A549 (cell line): ENCODE results near the gene PPP3CA. TPM values are rescaled to one million over a fixed set of nuclear protein-coding genes. Genes with fewer than 3 reads are reported as not detected.

ENCODE experiments used
- ATAC-seq, 2 experiments: fragments of 200-7000 bp in 1 of 2; fragments of >200 bp in 1 of 2; cut with Nextera tagmentation in 1 of 2; cut with Tn5 transposase in 1 of 2; 3 replicates each; pipeline versions ENCODE4 v1.8.0 to v1.9.1; 2018 to 2020; ENCODE audit warnings: mild to moderate bottlenecking in 1 of 2, moderate library complexity in 1 of 2
- CTCF ChIA-PET: fragments of 300-600 bp; sonication (Branson Sonifier 250); formaldehyde crosslinking; extraction: SDS; loops from one replicate; lab custom pipeline; 2021; ENCODE audit warnings: antibody characterized with exemption, inconsistent platforms; lab: Yijun Ruan, JAX
- POLR2A ChIA-PET: fragments of 350-600 bp; formaldehyde crosslinking; extraction: SDS; loops from one replicate; lab custom pipeline; 2021; ENCODE audit warnings: antibody characterized with exemption, inconsistent platforms; lab: Yijun Ruan, JAX
- DNase-seq, 2 experiments: peaks; one replicate each; pipeline versions ENCODE4 v3.0.0 to v3.0.0-alpha.2; 2011 to 2016; ENCODE audit warnings: low read depth in 1 of 2, low spot score in 1 of 2
- FAIRE-seq: peaks from 2 replicates; lab custom pipeline; 2011; peaks lifted over from hg19 to GRCh38; lab: Jason Lieb, UNC
- H3K27ac ChIP-seq, 2 experiments: fragments of >200 bp; sonication (Bioruptor Twin); formaldehyde crosslinking; 3 replicates each; pipeline ENCODE4 v1.5.1; 2016 to 2017
- H3K4me1 ChIP-seq: fragments of >200 bp; sonication (Bioruptor Twin); formaldehyde crosslinking; 3 replicates; pipeline ENCODE4 v1.6.1; 2016
- H3K4me2 ChIP-seq: fragments of >200 bp; sonication (Bioruptor Twin); formaldehyde crosslinking; 3 replicates; pipeline ENCODE4 v1.6.1; 2016
- H3K4me3 ChIP-seq: fragments of >200 bp; sonication (Bioruptor Twin); formaldehyde crosslinking; 3 replicates; pipeline ENCODE4 v1.5.1; 2016
- H3K9me3 ChIP-seq: fragments of >200 bp; sonication (Bioruptor Twin); formaldehyde crosslinking; 3 replicates; pipeline ENCODE4 v1.6.1; 2016
- CBX8 ChIP-seq: fragments of 200-600 bp; sonication (generic); IDR thresholded peaks from 2 replicates; pipeline ENCODE4 v1.6.1; 2016
- CHD4 ChIP-seq: fragments of 200-600 bp; sonication (generic); IDR thresholded peaks from 2 replicates; pipeline ENCODE4 v1.6.1; 2016; ENCODE audit warnings: antibody characterized with exemption, mild to moderate bottlenecking, borderline replicate concordance
- EHF ChIP-seq: fragments of 250-450 bp; sonication (Bioruptor Pico); IDR thresholded peaks from 2 replicates; pipeline ENCODE4 v1.5.0; 2020; ENCODE audit warnings: mild to moderate bottlenecking
- FOSB ChIP-seq: fragments of 250-450 bp; sonication (Bioruptor Pico); IDR thresholded peaks from 2 replicates; pipeline ENCODE4 v1.5.0; 2020; ENCODE audit warnings: mild to moderate bottlenecking, moderate library complexity
- FOSL2 ChIP-seq, 2 experiments: fragments of 450-650 bp in 1 of 2; fragments of >200 bp in 1 of 2; sonication (Bioruptor Twin) in 1 of 2; formaldehyde crosslinking; IDR thresholded peaks; 2 replicates each; pipeline versions ENCODE4 v1.5.0 to v1.6.1; 2016 to 2020; ENCODE audit warnings: mild to moderate bottlenecking in 1 of 2, moderate library complexity in 1 of 2
- FOXS1 ChIP-seq: fragments of 250-450 bp; sonication (Bioruptor Pico); IDR thresholded peaks from 2 replicates; pipeline ENCODE4 v1.5.0; 2020; ENCODE audit warnings: mild to moderate bottlenecking, moderate library complexity
- HDAC2 ChIP-seq: fragments of 200-600 bp; sonication (generic); IDR thresholded peaks from 2 replicates; pipeline ENCODE4 v1.6.1; 2016
- HOXB13 ChIP-seq: fragments of 250-450 bp; sonication (Bioruptor Pico); IDR thresholded peaks from 2 replicates; pipeline ENCODE4 v1.5.0; 2020; ENCODE audit warnings: low read depth, mild to moderate bottlenecking, moderate library complexity
- HOXB5 ChIP-seq: fragments of 250-450 bp; sonication (Bioruptor Pico); IDR thresholded peaks from 2 replicates; pipeline ENCODE4 v1.5.0; 2020; ENCODE audit warnings: mild to moderate bottlenecking, moderate library complexity
- JUN ChIP-seq, 2 experiments: fragments of >200 bp; sonication (Bioruptor Twin); formaldehyde crosslinking; IDR thresholded peaks; 2 replicates in 1 of 2; 3 replicates in 1 of 2; pipeline ENCODE4 v1.6.1; 2016 to 2017
- JUNB ChIP-seq: fragments of >200 bp; sonication (Bioruptor Twin); formaldehyde crosslinking; IDR thresholded peaks from 2 replicates; pipeline ENCODE4 v1.6.1; 2016
- KDM5A ChIP-seq: fragments of 200-600 bp; sonication (generic); IDR thresholded peaks from 2 replicates; pipeline ENCODE4 v1.6.1; 2016; ENCODE audit warnings: antibody characterized with exemption, mild to moderate bottlenecking
- MAZ ChIP-seq: fragments of 150-350 bp; IDR thresholded peaks from 2 replicates; pipeline ENCODE4 v1.6.1; 2014; ENCODE audit warnings: antibody characterized with exemption, low read depth, low read length, borderline replicate concordance
- MYC ChIP-seq: IDR thresholded peaks from 2 replicates; pipeline ENCODE4 v1.6.1; 2012; ENCODE audit warnings: mild to moderate bottlenecking, inconsistent platforms, low read length, improper control_type of control experiment, borderline replicate concordance
- NFE2L2 ChIP-seq: fragments of 150-350 bp; conservative IDR thresholded peaks from 2 replicates; pipeline ENCODE4 v1.6.1; 2014; ENCODE audit warnings: low read length
- NPAS2 ChIP-seq: fragments of 250-450 bp; sonication (Bioruptor Pico); IDR thresholded peaks from 2 replicates; pipeline ENCODE4 v1.8.0; 2022; ENCODE audit warnings: mild to moderate bottlenecking, moderate library complexity, borderline replicate concordance
- PHF8 ChIP-seq: fragments of 200-600 bp; sonication (generic); IDR thresholded peaks from 2 replicates; pipeline ENCODE4 v1.6.1; 2016; ENCODE audit warnings: low read depth, mild to moderate bottlenecking, antibody characterized with exemption, moderate library complexity, borderline replicate concordance
- POLR2A ChIP-seq: IDR thresholded peaks from 2 replicates; pipeline ENCODE4 v1.6.1; 2012; ENCODE audit warnings: mild to moderate bottlenecking, low read length
- RAD21 ChIP-seq, 2 experiments: fragments of >200 bp in 1 of 2; sonication (Bioruptor Twin) in 1 of 2; formaldehyde crosslinking in 1 of 2; IDR thresholded peaks in 1 of 2; conservative IDR thresholded peaks in 1 of 2; 2 replicates in 1 of 2; 3 replicates in 1 of 2; pipeline ENCODE4 v1.6.1; 2012 to 2018; ENCODE audit warnings: inconsistent platforms in 1 of 2
- RNF2 ChIP-seq: fragments of 200-600 bp; sonication (generic); IDR thresholded peaks from 2 replicates; pipeline ENCODE4 v1.6.1; 2016; ENCODE audit warnings: low read depth, mild to moderate bottlenecking, antibody characterized with exemption, moderate library complexity, borderline replicate concordance
- SMC3 ChIP-seq: fragments of >200 bp; sonication (Bioruptor Twin); formaldehyde crosslinking; IDR thresholded peaks from 3 replicates; pipeline ENCODE4 v1.6.1; 2018; ENCODE audit warnings: inconsistent platforms
- TFCP2L1 ChIP-seq: fragments of 250-450 bp; sonication (Bioruptor Pico); IDR thresholded peaks from 2 replicates; pipeline ENCODE4 v1.5.0; 2021; ENCODE audit warnings: mild to moderate bottlenecking
- TP53 ChIP-seq: fragments of 250-450 bp; sonication (Bioruptor Pico); IDR thresholded peaks from 2 replicates; pipeline ENCODE4 v1.5.0; 2021; ENCODE audit warnings: mild to moderate bottlenecking, moderate library complexity
- ZFP36 ChIP-seq: fragments of 450-650 bp; IDR thresholded peaks from 2 replicates; pipeline ENCODE4 v1.6.1; 2014; ENCODE audit warnings: borderline replicate concordance; ENCODE audit not compliant: partially characterized antibody
- ZNF302 ChIP-seq: fragments of 250-450 bp; sonication (Bioruptor Pico); IDR thresholded peaks from 2 replicates; pipeline ENCODE4 v1.9.0; 2021; ENCODE audit warnings: inconsistent platforms, mild to moderate bottlenecking, moderate library complexity
- ZSCAN20 ChIP-seq: fragments of 250-450 bp; sonication (Bioruptor Pico); IDR thresholded peaks from 2 replicates; pipeline ENCODE4 v1.8.0; 2022; ENCODE audit warnings: mild to moderate bottlenecking, moderate library complexity
- WGBS: methylation state at CpG from one replicate; pipeline ENCODE4 v1.1.6; 2017; ENCODE audit errors: missing lambda C conversion rate; 5-methylcytosine and 5-hydroxymethylcytosine counted together
- polyA plus RNA-seq, 4 experiments: library from polyadenylated mRNA; depleted of rRNA in 3 of 4; stranded (reverse); fragments of >200 nt; fragmentation: RNase III in 1 of 4; extraction: RNeasy Plus Mini Kit Qiagen cat#74134 plus additional on column Dnase treatment in 1 of 4; gene quantifications; 2 replicates in 3 of 4; 3 replicates in 1 of 4; pipeline ENCODE4 v1.2.3, GENCODE V29; 2011 to 2017
- TF ChIP-seq, protein P1 (sequence below): fragments of 250-450 bp; sonication (Bioruptor Pico); IDR thresholded peaks from 2 replicates; pipeline ENCODE4 v1.5.0; 2021; ENCODE audit warnings: mild to moderate bottlenecking, moderate library complexity, borderline replicate concordance
- TF ChIP-seq, protein P2 (sequence below): fragments of >200 bp; sonication (Bioruptor Twin); formaldehyde crosslinking; IDR thresholded peaks from 3 replicates; pipeline ENCODE4 v1.6.1; 2016
- TF ChIP-seq, protein P3 (sequence below): fragments of 200-600 bp; sonication (generic); IDR thresholded peaks from 2 replicates; pipeline ENCODE4 v1.6.1; 2016; ENCODE audit warnings: antibody characterized with exemption, mild to moderate bottlenecking, moderate library complexity
- TF ChIP-seq, protein P4 (sequence below): fragments of 150-350 bp; IDR thresholded peaks from 2 replicates; pipeline ENCODE4 v1.6.1; 2014; ENCODE audit warnings: low read depth, mild to moderate bottlenecking, low read length

Gene PPP3CA
- polyA plus RNA-seq, 2 of the 4 experiments (the other 2 are of a cell fraction), result 21.4 to 42.4 TPM

DNA sequence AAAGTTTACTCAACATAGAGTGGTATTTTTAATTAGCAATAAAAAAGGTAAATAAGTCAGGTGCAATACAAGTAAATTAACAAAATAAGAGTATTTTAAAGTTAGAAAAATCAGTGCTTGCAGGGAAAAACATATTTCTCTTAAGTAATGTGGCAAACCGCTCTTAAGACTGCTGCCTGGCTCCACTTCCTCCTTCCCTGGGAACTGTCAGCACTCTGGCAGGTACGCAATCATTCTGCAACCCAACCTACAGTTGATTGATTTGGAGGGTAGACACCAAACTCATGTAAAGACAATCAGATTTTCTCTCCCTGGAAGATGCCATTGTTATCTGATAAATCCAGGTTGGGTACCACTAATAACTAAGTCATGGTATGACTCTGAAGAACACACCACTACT lies 63.9 kb downstream of the PPP3CA start:
- POLR2A ChIA-PET, result no interaction called here
- 88% methylated on average over 2 of the region's 2 CpGs for WGBS
- TF ChIP-seq, protein P1, sequence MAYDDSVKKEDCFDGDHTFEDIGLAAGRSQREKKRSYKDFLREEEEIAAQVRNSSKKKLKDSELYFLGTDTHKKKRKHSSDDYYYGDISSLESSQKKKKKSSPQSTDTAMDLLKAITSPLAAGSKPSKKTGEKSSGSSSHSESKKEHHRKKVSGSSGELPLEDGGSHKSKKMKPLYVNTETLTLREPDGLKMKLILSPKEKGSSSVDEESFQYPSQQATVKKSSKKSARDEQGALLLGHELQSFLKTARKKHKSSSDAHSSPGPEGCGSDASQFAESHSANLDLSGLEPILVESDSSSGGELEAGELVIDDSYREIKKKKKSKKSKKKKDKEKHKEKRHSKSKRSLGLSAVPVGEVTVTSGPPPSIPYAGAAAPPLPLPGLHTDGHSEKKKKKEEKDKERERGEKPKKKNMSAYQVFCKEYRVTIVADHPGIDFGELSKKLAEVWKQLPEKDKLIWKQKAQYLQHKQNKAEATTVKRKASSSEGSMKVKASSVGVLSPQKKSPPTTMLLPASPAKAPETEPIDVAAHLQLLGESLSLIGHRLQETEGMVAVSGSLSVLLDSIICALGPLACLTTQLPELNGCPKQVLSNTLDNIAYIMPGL (CRISPR knock-in tag), result no peak
- TF ChIP-seq, protein P2, sequence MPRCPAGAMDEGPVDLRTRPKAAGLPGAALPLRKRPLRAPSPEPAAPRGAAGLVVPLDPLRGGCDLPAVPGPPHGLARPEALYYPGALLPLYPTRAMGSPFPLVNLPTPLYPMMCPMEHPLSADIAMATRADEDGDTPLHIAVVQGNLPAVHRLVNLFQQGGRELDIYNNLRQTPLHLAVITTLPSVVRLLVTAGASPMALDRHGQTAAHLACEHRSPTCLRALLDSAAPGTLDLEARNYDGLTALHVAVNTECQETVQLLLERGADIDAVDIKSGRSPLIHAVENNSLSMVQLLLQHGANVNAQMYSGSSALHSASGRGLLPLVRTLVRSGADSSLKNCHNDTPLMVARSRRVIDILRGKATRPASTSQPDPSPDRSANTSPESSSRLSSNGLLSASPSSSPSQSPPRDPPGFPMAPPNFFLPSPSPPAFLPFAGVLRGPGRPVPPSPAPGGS, result no peak
- TF ChIP-seq FOXS1 (CRISPR knock-in tag) (no peak), POLR2A (no peak), EHF (CRISPR knock-in tag) (no peak), JUNB (no peak), JUN (IDR thresholded peaks at IDR 0.05) (no peak), MAZ (no peak), CBX8 (no peak), HDAC2 (no peak), RAD21 (conservative IDR thresholded peaks at IDR 0.05 in 1 of 2, IDR thresholded peaks at IDR 0.05 in 1 of 2) (no peak), PHF8 (no peak), TP53 (CRISPR knock-in tag) (no peak), NFE2L2 (no peak), ZSCAN20 (CRISPR knock-in tag) (no peak)
- TF ChIP-seq, protein P3, sequence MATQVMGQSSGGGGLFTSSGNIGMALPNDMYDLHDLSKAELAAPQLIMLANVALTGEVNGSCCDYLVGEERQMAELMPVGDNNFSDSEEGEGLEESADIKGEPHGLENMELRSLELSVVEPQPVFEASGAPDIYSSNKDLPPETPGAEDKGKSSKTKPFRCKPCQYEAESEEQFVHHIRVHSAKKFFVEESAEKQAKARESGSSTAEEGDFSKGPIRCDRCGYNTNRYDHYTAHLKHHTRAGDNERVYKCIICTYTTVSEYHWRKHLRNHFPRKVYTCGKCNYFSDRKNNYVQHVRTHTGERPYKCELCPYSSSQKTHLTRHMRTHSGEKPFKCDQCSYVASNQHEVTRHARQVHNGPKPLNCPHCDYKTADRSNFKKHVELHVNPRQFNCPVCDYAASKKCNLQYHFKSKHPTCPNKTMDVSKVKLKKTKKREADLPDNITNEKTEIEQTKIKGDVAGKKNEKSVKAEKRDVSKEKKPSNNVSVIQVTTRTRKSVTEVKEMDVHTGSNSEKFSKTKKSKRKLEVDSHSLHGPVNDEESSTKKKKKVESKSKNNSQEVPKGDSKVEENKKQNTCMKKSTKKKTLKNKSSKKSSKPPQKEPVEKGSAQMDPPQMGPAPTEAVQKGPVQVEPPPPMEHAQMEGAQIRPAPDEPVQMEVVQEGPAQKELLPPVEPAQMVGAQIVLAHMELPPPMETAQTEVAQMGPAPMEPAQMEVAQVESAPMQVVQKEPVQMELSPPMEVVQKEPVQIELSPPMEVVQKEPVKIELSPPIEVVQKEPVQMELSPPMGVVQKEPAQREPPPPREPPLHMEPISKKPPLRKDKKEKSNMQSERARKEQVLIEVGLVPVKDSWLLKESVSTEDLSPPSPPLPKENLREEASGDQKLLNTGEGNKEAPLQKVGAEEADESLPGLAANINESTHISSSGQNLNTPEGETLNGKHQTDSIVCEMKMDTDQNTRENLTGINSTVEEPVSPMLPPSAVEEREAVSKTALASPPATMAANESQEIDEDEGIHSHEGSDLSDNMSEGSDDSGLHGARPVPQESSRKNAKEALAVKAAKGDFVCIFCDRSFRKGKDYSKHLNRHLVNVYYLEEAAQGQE, result no peak

DNA sequence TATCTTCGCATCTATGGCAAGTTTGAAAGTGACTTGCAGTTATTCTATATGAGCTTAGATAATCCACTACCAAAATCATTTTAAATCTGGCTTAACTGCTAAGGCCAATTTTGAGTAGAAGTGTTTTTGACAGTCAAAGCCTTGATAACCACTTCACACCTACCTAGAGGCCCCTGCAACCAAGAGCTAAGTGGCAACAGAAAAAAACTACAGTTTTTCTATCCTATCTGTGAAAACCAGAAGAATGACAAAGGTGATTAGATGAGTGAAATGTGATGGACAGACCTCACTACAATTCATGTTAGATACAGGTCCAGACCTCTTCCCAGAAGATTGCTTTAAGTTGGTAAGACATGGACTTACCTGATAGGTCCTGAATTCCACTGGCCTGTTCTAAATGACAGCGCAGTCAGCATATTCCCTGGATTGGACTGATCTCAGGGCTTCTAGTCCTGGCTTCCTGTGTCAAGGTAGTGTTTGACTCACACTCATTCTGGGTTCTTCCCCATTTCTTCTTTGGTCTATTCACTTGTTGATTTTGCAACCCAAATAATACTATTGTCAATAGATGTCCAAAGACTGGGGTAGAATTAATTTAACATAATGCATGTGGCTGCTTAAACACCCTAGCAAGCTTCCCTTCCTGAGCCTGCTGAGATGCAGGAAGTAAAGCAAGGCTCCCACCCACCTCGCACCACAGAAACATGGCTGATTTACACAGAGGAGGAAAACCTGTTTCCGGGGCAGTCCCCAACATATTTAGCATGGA lies 65.1 kb downstream of the PPP3CA start:
- no peak for FAIRE-seq
- H3K4me1 ChIP-seq, result peaks cover 61% of the 10 kb centered on the region; the same call in 2 of the 3 replicates
- WGBS, result 91% methylated on average over 4 of the region's 4 CpGs
- CTCF ChIA-PET, result no interaction called here
- DNase-seq, result no peak
- no peaks in the 10 kb centered on the region for H3K9me3 ChIP-seq
- no peak overlapping the region for H3K4me3 ChIP-seq
- no peak overlapping the region; a peak in 1 of 6 replicates for H3K27ac ChIP-seq
- POLR2A ChIA-PET, result no interaction called here
- ATAC-seq, result no peak
- no peak overlapping the region for H3K4me2 ChIP-seq
- TF ChIP-seq TP53 (CRISPR knock-in tag) (no peak), SMC3 (no peak), ZFP36 (no peak), RNF2 (no peak), HOXB13 (CRISPR knock-in tag) (no peak), CBX8 (no peak), NPAS2 (CRISPR knock-in tag) (no peak), NFE2L2 (no peak), ZNF302 (CRISPR knock-in tag) (no peak), TFCP2L1 (no peak), FOSL2 (IDR thresholded peaks at IDR 0.05) (no peak), FOSL2 (CRISPR knock-in tag; IDR thresholded peaks at IDR 0.05) (no peak), CHD4 (no peak), MYC (no peak), KDM5A (no peak), MAZ (no peak), HOXB5 (no peak), FOSB (no peak)
- TF ChIP-seq, protein P4, sequence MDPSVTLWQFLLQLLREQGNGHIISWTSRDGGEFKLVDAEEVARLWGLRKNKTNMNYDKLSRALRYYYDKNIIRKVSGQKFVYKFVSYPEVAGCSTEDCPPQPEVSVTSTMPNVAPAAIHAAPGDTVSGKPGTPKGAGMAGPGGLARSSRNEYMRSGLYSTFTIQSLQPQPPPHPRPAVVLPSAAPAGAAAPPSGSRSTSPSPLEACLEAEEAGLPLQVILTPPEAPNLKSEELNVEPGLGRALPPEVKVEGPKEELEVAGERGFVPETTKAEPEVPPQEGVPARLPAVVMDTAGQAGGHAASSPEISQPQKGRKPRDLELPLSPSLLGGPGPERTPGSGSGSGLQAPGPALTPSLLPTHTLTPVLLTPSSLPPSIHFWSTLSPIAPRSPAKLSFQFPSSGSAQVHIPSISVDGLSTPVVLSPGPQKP, result no peak

More for the DNA sequence above, 63.9 kb downstream of the PPP3CA start:
- ATAC-seq (no peak), FAIRE-seq (no peak), DNase-seq (no peak)
- no peak overlapping the region; a peak in 1 of 6 replicates for H3K27ac ChIP-seq
- H3K4me2 ChIP-seq, result no peak overlapping the region
- H3K4me1 ChIP-seq, result peaks cover 61% of the 10 kb centered on the region
- CTCF ChIA-PET, result no interaction called here
- no peaks in the 10 kb centered on the region for H3K9me3 ChIP-seq
- no peak overlapping the region for H3K4me3 ChIP-seq
